Panc1 (cell line): Measurements from ENCODE around the gene ACOX1.

Experiments used
- POLR2AphosphoS5 ChIP-seq: IDR thresholded peaks from 2 replicates; pipeline ENCODE4 v1.6.1; 2012; ENCODE audit warnings: mild to moderate bottlenecking, low read depth, low read length, moderate library complexity
- REST ChIP-seq, 2 experiments: IDR thresholded peaks; 2 replicates each; pipeline ENCODE4 v1.6.1; 2011 to 2012; ENCODE audit warnings: low read depth in 2 of 2, control low read depth in 1 of 2, low read length in 1 of 2, mild to moderate bottlenecking in 1 of 2, moderate library complexity in 1 of 2; ENCODE audit not compliant: insufficient read depth in 1 of 2
- SIN3A ChIP-seq: IDR thresholded peaks from 2 replicates; pipeline ENCODE4 v1.6.1; 2012; ENCODE audit warnings: low read depth, mild to moderate bottlenecking, low read length, moderate library complexity, borderline replicate concordance; ENCODE audit not compliant: insufficient read depth
- TCF7L2 ChIP-seq: IDR thresholded peaks from 2 replicates; pipeline ENCODE4 v1.6.1; 2011; ENCODE audit warnings: mild to moderate bottlenecking, low read depth, low read length, inconsistent platforms
- TF ChIP-seq, protein P1 (sequence below): fragments of 450-650 bp; IDR thresholded peaks from 2 replicates; pipeline ENCODE4 v1.5.1; 2017; ENCODE audit warnings: mild to moderate bottlenecking

- TF ChIP-seq, protein P1, sequence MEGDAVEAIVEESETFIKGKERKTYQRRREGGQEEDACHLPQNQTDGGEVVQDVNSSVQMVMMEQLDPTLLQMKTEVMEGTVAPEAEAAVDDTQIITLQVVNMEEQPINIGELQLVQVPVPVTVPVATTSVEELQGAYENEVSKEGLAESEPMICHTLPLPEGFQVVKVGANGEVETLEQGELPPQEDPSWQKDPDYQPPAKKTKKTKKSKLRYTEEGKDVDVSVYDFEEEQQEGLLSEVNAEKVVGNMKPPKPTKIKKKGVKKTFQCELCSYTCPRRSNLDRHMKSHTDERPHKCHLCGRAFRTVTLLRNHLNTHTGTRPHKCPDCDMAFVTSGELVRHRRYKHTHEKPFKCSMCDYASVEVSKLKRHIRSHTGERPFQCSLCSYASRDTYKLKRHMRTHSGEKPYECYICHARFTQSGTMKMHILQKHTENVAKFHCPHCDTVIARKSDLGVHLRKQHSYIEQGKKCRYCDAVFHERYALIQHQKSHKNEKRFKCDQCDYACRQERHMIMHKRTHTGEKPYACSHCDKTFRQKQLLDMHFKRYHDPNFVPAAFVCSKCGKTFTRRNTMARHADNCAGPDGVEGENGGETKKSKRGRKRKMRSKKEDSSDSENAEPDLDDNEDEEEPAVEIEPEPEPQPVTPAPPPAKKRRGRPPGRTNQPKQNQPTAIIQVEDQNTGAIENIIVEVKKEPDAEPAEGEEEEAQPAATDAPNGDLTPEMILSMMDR: no peak
- 0 out of 2 replicates have a peak, but pooled peaks have one; percentile 22 for TF ChIP-seq POLR2AphosphoS5
- TF ChIP-seq REST (IDR thresholded peaks at IDR 0.05; ENCODE audit: insufficient read depth in 1 of 2, low read depth in 2 of 2, low read length in 1 of 2): no peak
- TF ChIP-seq SIN3A: no peak
- no peak for TF ChIP-seq TCF7L2
These were observed 87.1 kb downstream of the ACOX1 start for GRCh38 chr17:75891605-75892555.
